Measurements from ENCODE around the gene SHOC1. TPM values are rescaled to one million over a fixed set of nuclear protein-coding genes. Genes with fewer than 3 reads are reported as not detected.
"Not testable (repeated sequence)": the region's sequence is repeated elsewhere in the genome, so short reads cannot be mapped to it uniquely, and the experiment has no call there.

Gene SHOC1
- total and polyA plus RNA-seq, 2 of the 13 experiments (the other 11 are each of a cell fraction or from before 2014, with no cell fraction given), result not detected

DNA sequence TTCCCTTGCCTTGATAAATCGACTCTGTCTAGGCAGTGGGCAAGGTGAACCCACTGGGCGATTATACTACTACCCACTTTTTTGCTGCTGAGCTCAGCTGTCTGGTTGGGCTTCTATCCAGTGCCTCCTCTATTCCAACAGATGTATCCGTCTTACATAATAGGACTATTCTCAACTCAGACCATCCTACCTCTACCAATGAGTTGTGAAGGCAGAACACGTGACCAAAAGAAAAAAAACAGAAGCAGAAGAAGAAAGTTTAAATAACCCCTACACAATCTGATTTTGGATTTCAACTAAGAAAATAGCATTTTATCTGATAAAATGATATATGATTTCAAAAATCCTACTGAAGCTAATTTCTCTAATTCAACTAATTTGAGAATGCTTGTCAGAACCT, 16.2 kb upstream of the SHOC1 start:
- FAIRE-seq (no peak), DNase-seq (ENCODE audit: low spot score) (no peak), ATAC-seq (no peak)
- whole genome bisulfite sequencing (ENCODE audit: low lambda C conversion rate), result 15% methylated on average over 4 of the region's 4 CpGs
- Histone ChIP-seq H3K79me2 (ENCODE audit: insufficient read depth, low read length) (no peaks in the 10 kb centered on the region), H3K27me3 (ENCODE audit: control insufficient read depth in 1 of 2, insufficient read depth in 2 of 2, low read length in 2 of 2) (no peaks in the 10 kb centered on the region), H3K36me3 (replicated peaks in 1 of 2; ENCODE audit: control insufficient read depth in 1 of 2, insufficient read depth in 2 of 2, low read length in 2 of 2) (no peaks in the 10 kb centered on the region), H3K27ac (ENCODE audit: extremely low read length, insufficient read depth, low read length) (no peak overlapping the region), H3K4me3 (replicated peaks in 1 of 3; ENCODE audit: insufficient read depth in 1 of 3, low read depth in 2 of 3, low read length in 3 of 3) (no peak overlapping the region), H3K9ac (ENCODE audit: insufficient read depth, low read depth, low read length) (no peak overlapping the region), H3K4me1 (ENCODE audit: insufficient read depth, low read length) (no peaks in the 10 kb centered on the region), H2AFZ (ENCODE audit: low read length) (no peak overlapping the region), H3K9me3 (ENCODE audit: low read length) (no peaks in the 10 kb centered on the region), H3K4me2 (ENCODE audit: low read depth, low read length) (no peak overlapping the region), H4K20me1 (ENCODE audit: insufficient read depth, low read length) (no peaks in the 10 kb centered on the region)
- intact Hi-C loops (cut with micrococcal nuclease; ENCODE audit: unreplicated experiment) (no loop called here), in situ Hi-C loops (cut with HindIII; ENCODE audit: extremely low pct_ligation_motif_present, low pct_unique_long_range_greater_than_20kb) (no loop called here)
- no TSS peak for BruUV-seq (replicated peaks)
- ChIA-PET CTCF (ENCODE audit: low intra/inter-chr PET ratio, low total read pairs) (no interaction called here), POLR2A (no interaction called here)
- no peak for TF ChIP-seq ZNF607 (CRISPR knock-in tag; IDR thresholded peaks at IDR 0.05; ENCODE audit: borderline replicate concordance)
- TF ChIP-seq, protein P1, sequence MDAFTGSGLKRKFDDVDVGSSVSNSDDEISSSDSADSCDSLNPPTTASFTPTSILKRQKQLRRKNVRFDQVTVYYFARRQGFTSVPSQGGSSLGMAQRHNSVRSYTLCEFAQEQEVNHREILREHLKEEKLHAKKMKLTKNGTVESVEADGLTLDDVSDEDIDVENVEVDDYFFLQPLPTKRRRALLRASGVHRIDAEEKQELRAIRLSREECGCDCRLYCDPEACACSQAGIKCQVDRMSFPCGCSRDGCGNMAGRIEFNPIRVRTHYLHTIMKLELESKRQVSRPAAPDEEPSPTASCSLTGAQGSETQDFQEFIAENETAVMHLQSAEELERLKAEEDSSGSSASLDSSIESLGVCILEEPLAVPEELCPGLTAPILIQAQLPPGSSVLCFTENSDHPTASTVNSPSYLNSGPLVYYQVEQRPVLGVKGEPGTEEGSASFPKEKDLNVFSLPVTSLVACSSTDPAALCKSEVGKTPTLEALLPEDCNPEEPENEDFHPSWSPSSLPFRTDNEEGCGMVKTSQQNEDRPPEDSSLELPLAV (CRISPR knock-in tag; conservative IDR thresholded peaks at IDR 0.05; ENCODE audit: low read depth), result no peak

DNA sequence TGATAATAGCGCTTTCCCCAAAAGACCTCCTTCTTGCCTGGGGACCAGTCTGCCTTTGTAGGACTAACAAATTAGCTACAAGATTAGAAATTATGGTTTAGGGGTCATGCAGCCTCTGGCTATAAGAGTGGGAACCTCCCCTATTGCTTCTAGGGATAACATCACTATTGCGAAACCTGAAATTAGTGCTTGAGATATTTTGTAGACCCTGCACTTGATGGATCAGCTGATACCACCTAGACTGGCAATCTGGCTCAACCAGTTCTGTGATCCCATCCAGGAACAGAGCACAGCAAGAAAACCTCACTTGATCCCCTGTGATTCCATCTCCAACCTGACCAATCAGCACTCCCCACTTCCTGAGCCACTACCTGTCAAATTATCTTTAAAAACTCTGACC, 15.7 kb upstream of the SHOC1 start:
- H3K4me1 ChIP-seq (ENCODE audit: insufficient read depth, low read length); FAIRE-seq; ATAC-seq; H3K4me3 ChIP-seq (replicated peaks in 1 of 3; ENCODE audit: insufficient read depth in 1 of 3, low read depth in 2 of 3, low read length in 3 of 3); H2AFZ ChIP-seq (ENCODE audit: low read length); H3K36me3 ChIP-seq (replicated peaks in 1 of 2; ENCODE audit: control insufficient read depth in 1 of 2, insufficient read depth in 2 of 2, low read length in 2 of 2); H3K4me2 ChIP-seq (ENCODE audit: low read depth, low read length); intact Hi-C loops (cut with micrococcal nuclease; ENCODE audit: unreplicated experiment); in situ Hi-C loops (cut with HindIII; ENCODE audit: extremely low pct_ligation_motif_present, low pct_unique_long_range_greater_than_20kb); POLR2A ChIA-PET; H4K20me1 ChIP-seq (ENCODE audit: insufficient read depth, low read length); BruUV-seq (replicated peaks); H3K9me3 ChIP-seq (ENCODE audit: low read length); H3K27ac ChIP-seq (ENCODE audit: extremely low read length, insufficient read depth, low read length); H3K27me3 ChIP-seq (ENCODE audit: control insufficient read depth in 1 of 2, insufficient read depth in 2 of 2, low read length in 2 of 2); CTCF ChIA-PET (ENCODE audit: low intra/inter-chr PET ratio, low total read pairs); H3K9ac ChIP-seq (ENCODE audit: insufficient read depth, low read depth, low read length); DNase-seq (ENCODE audit: low spot score); H3K79me2 ChIP-seq (ENCODE audit: insufficient read depth, low read length): not testable (repeated sequence)
- peak; percentile 59 for TF ChIP-seq CEBPB (IDR thresholded peaks at IDR 0.05; ENCODE audit: borderline replicate concordance, low read depth, low read length)
- whole genome bisulfite sequencing (ENCODE audit: low lambda C conversion rate), result 94% methylated on average over 2 of the region's 2 CpGs

Data from HepG2 (cell line).